ENCODE results near the gene CPNE5. TPM values are rescaled to one million over a fixed set of nuclear protein-coding genes. Genes with fewer than 3 reads are reported as not detected.
"Not testable (repeated sequence)": the region's sequence is repeated elsewhere in the genome, so short reads cannot be mapped to it uniquely, and the experiment has no call there.

The CPNE5 gene
- total RNA-seq, 2 experiments from 2014 or later: 4.0 TPM

- no peak overlapping the region for H3K27ac Mint-ChIP-seq
- no peaks in the 10 kb centered on the region for H3K36me3 Mint-ChIP-seq (ENCODE audit: low read depth)
- ChIA-PET POLR2A (interaction anchor here (1.0 kb wide), 1 partner anchor 168 kb away, joined by 3 read pairs; the partner anchor contains the start of gene MTCH1), CTCF (no interaction called here)
- no peak for DNase-seq
- H3K4me3 Mint-ChIP-seq: no peak overlapping the region
- peaks cover 11% of the 10 kb centered on the region for H3K4me1 Mint-ChIP-seq
- no peaks in the 10 kb centered on the region for H3K9me3 Mint-ChIP-seq
- H3K27me3 Mint-ChIP-seq: peaks cover 6% of the 10 kb centered on the region
Measured at GRCh38 chr6:36817847-36818246, 21.4 kb downstream of the CPNE5 start.

GRCh38 chr6:36817176-36817817 is 21.9 kb downstream of the CPNE5 start:
- ChIA-PET POLR2A (interaction anchor here (1.0 kb wide), 1 partner anchor 169 kb away, joined by 3 read pairs; the partner anchor contains the start of gene MTCH1), CTCF (no interaction called here)
- DNase-seq: no peak
- H3K9me3 Mint-ChIP-seq: no peaks in the 10 kb centered on the region
- no peak overlapping the region for H3K27ac Mint-ChIP-seq
- H3K36me3 Mint-ChIP-seq (ENCODE audit: low read depth): no peaks in the 10 kb centered on the region
- no peak overlapping the region for H3K4me3 Mint-ChIP-seq
- H3K27me3 Mint-ChIP-seq: peaks cover 6% of the 10 kb centered on the region
- peaks cover 11% of the 10 kb centered on the region for H3K4me1 Mint-ChIP-seq

GRCh38 chr6:36815962-36816735 is 23.1 kb downstream of the CPNE5 start:
- no peak overlapping the region for H3K27ac Mint-ChIP-seq
- no peaks in the 10 kb centered on the region for H3K36me3 Mint-ChIP-seq (ENCODE audit: low read depth)
- peaks cover 4% of the 10 kb centered on the region for H3K4me1 Mint-ChIP-seq
- ChIA-PET POLR2A (no interaction called here), CTCF (no interaction called here)
- no peaks in the 10 kb centered on the region for H3K9me3 Mint-ChIP-seq
- H3K4me3 Mint-ChIP-seq: no peak overlapping the region
- H3K27me3 Mint-ChIP-seq: peaks cover 4% of the 10 kb centered on the region
- no peak for DNase-seq

- no peak overlapping the region for H3K27ac Mint-ChIP-seq
- H3K36me3 Mint-ChIP-seq (ENCODE audit: low read depth): no peaks in the 10 kb centered on the region
- no peak for DNase-seq
- H3K27me3 Mint-ChIP-seq: peaks cover 7% of the 10 kb centered on the region
- H3K4me3 Mint-ChIP-seq: no peak overlapping the region
- no peaks in the 10 kb centered on the region for H3K4me1 Mint-ChIP-seq
- no peaks in the 10 kb centered on the region for H3K9me3 Mint-ChIP-seq
- ChIA-PET CTCF (interaction anchor here (1.0 to 1.1 kb wide), 2 partner anchors 32 to 37 kb away, joined by 3 to 4 read pairs; no protein-coding TSS in a partner anchor), POLR2A (no interaction called here)
Measured at GRCh38 chr6:36814249-36814648, 25.0 kb downstream of the CPNE5 start.

GRCh38 chr6:36813526-36813925 is 25.7 kb downstream of the CPNE5 start:
- CTCF ChIA-PET: interaction anchor here (1.0 to 1.1 kb wide), 2 partner anchors 31 to 38 kb away, joined by 3 to 4 read pairs; no protein-coding TSS in a partner anchor

GRCh38 chr6:36813047-36813446 is 26.2 kb downstream of the CPNE5 start:
- CTCF ChIA-PET; H3K27ac Mint-ChIP-seq; H3K9me3 Mint-ChIP-seq; H3K4me3 Mint-ChIP-seq; H3K4me1 Mint-ChIP-seq; POLR2A ChIA-PET; H3K36me3 Mint-ChIP-seq (ENCODE audit: low read depth); DNase-seq: not testable (repeated sequence)
- H3K27me3 Mint-ChIP-seq: peaks cover 13% of the 10 kb centered on the region

More at GRCh38 chr6:36813526-36813925, 25.7 kb downstream of the CPNE5 start:
- H3K9me3 Mint-ChIP-seq: no peaks in the 10 kb centered on the region
- H3K27ac Mint-ChIP-seq: no peak overlapping the region
- H3K4me3 Mint-ChIP-seq: no peak overlapping the region
- DNase-seq: no peak
- POLR2A ChIA-PET: no interaction called here
- H3K27me3 Mint-ChIP-seq: peaks cover 11% of the 10 kb centered on the region
- H3K36me3 Mint-ChIP-seq (ENCODE audit: low read depth): no peaks in the 10 kb centered on the region
- no peaks in the 10 kb centered on the region for H3K4me1 Mint-ChIP-seq

- H3K36me3 Mint-ChIP-seq (ENCODE audit: low read depth): no peaks in the 10 kb centered on the region
- CTCF ChIA-PET: interaction anchor here (0.7 to 2.0 kb wide), 5 partner anchors 27 to 208 kb away, joined by 3 to 7 read pairs (median 3); no protein-coding TSS in a partner anchor
- POLR2A ChIA-PET: interaction anchor here (0.7 kb wide), 1 partner anchor 65 kb away, joined by 4 read pairs; the partner anchor contains the start of gene PPIL1
Measured at GRCh38 chr6:36809941-36810803, 29.1 kb downstream of the CPNE5 start.

GRCh38 chr6:36809156-36809555 is 30.1 kb downstream of the CPNE5 start:
- DNase-seq: no peak
- Mint-ChIP-seq H3K27me3 (peaks cover 24% of the 10 kb centered on the region), H3K4me1 (no peaks in the 10 kb centered on the region), H3K27ac (no peak overlapping the region), H3K36me3 (ENCODE audit: low read depth) (no peaks in the 10 kb centered on the region), H3K9me3 (no peaks in the 10 kb centered on the region), H3K4me3 (no peak overlapping the region)
- POLR2A ChIA-PET: no interaction called here
- CTCF ChIA-PET: interaction anchor here (0.7 to 1.2 kb wide), 3 partner anchors 44 to 209 kb away, joined by 3 read pairs; no protein-coding TSS in a partner anchor

More at GRCh38 chr6:36809941-36810803, 29.1 kb downstream of the CPNE5 start:
- Mint-ChIP-seq H3K4me3 (no peak overlapping the region), H3K27me3 (peaks cover 17% of the 10 kb centered on the region), H3K27ac (no peak overlapping the region), H3K4me1 (no peaks in the 10 kb centered on the region), H3K9me3 (no peaks in the 10 kb centered on the region)
- no peak for DNase-seq

GRCh38 chr6:36808634-36809033 is 30.6 kb downstream of the CPNE5 start:
- Mint-ChIP-seq H3K4me3 (no peak overlapping the region), H3K36me3 (ENCODE audit: low read depth) (no peaks in the 10 kb centered on the region), H3K4me1 (no peaks in the 10 kb centered on the region), H3K27ac (no peak overlapping the region), H3K9me3 (no peaks in the 10 kb centered on the region), H3K27me3 (peaks cover 28% of the 10 kb centered on the region)
- POLR2A ChIA-PET: no interaction called here
- DNase-seq: no peak
- CTCF ChIA-PET: interaction anchor here (1.2 kb wide), 1 partner anchor 45 kb away, joined by 3 read pairs; no protein-coding TSS in a partner anchor

- CTCF ChIA-PET: no interaction called here
- POLR2A ChIA-PET: no interaction called here
- Mint-ChIP-seq H3K27me3 (peaks cover 34% of the 10 kb centered on the region), H3K4me3 (no peak overlapping the region), H3K9me3 (no peaks in the 10 kb centered on the region), H3K4me1 (no peaks in the 10 kb centered on the region), H3K36me3 (ENCODE audit: low read depth) (no peaks in the 10 kb centered on the region), H3K27ac (no peak overlapping the region)
- no peak for DNase-seq
Measured at GRCh38 chr6:36807750-36808149, 31.5 kb downstream of the CPNE5 start.

GRCh38 chr6:36807143-36807542 is 32.1 kb downstream of the CPNE5 start:
- DNase-seq: no peak
- Mint-ChIP-seq H3K9me3 (no peaks in the 10 kb centered on the region), H3K36me3 (ENCODE audit: low read depth) (no peaks in the 10 kb centered on the region), H3K27ac (no peak overlapping the region), H3K4me1 (no peaks in the 10 kb centered on the region), H3K4me3 (no peak overlapping the region), H3K27me3 (peaks cover 34% of the 10 kb centered on the region)
- POLR2A ChIA-PET: no interaction called here
- CTCF ChIA-PET: no interaction called here

GRCh38 chr6:36805917-36806316 is 33.3 kb downstream of the CPNE5 start:
- Mint-ChIP-seq H3K27me3 (peaks cover 32% of the 10 kb centered on the region), H3K36me3 (ENCODE audit: low read depth) (no peaks in the 10 kb centered on the region), H3K4me1 (no peaks in the 10 kb centered on the region), H3K4me3 (no peak overlapping the region), H3K9me3 (no peaks in the 10 kb centered on the region), H3K27ac (no peak overlapping the region)
- DNase-seq: no peak
- ChIA-PET CTCF (interaction anchor here (1.4 kb wide), 1 partner anchor 45 kb away, joined by 3 read pairs; no protein-coding TSS in a partner anchor), POLR2A (no interaction called here)

Measured in activated CD4-positive, alpha-beta memory T cell treated with anti-CD3 and anti-CD28 coated beads, Interleukin-2, amount 10 ng/mL, durations not matched to agents 7 days and 5 days (primary cell).